ENCODE measurements around the gene FOXN3.

Gene FOXN3

DNA sequence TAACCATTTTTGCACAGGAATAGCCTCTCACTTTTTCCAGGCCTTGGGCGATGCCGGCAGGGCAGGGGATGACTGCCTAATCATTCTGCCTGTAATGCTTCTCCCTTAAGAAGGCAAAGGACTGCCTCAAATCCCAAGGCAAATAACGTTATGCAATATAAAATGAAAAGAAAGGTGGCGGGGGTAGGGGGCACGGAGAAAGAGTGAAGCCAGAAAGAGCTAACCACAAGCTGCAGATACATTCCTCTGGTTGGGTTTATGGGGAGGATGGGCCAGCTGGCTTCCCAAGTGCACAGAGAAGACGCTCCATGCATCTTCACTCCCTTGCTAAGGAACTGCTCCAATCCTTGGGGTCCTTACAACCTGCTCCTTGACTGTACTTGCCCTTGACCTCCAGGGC, 229.5 kb downstream of the FOXN3 start:
- no peak for DNase-seq

GRCh38 chr14:89186856-89187376, 230.1 kb downstream of the FOXN3 start:
- no peak for DNase-seq

GRCh38 chr14:89185919-89186855, 230.8 kb downstream of the FOXN3 start:
- DNase-seq = no peak

DNA sequence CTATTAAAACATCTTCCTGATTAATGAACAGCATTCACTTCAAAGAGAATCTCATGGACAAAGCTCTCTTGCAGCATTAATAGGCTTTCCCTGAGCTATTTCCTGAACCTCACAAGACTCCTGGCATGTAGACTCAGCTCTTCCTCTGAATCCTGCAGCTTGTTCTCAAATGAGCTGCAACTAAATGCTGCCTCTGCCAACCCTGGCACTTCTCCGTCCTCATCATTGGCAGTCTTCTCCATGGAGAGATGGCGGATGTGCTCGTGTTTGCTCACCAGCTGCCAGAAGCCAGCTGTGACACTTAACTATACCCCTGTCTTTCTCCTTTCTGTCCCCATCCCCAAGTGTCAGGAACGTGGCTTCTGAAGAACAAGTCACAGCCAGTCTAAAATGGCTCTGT, 232.1 kb downstream of the FOXN3 start:
- DNase-seq = no peak

GRCh38 chr14:89182326-89182725, 234.7 kb downstream of the FOXN3 start:
- no peak for DNase-seq

GRCh38 chr14:89180546-89180945, 236.5 kb downstream of the FOXN3 start:
- no peak for DNase-seq

DNA sequence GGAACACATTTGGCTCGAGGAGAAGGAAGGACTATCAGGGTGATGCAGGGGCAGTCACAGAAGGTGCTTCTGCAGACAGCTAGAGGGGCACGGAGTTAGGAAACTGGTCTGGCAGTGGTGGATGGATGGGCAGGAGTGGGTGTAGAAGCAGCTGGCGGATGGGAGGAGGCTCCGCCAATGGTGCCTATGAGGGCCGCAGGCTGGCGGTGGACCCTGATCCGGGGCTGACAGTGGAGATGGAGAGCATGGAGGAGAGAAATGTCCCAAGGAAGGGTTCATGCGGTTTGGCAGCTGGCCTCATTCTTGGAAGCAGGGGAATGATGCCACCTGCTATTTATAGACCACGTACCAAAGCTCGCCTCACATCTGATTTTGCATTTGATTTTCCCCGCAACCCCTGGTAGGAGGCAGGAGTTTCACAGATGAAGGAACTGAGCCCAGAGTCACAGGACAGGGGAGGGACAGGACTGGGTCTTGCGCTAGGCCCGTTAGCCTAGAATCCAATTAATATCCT, 237.1 kb downstream of the FOXN3 start:
- DNase-seq = no peak

- DNase-seq = no peak
Measured at GRCh38 chr14:89178800-89179535, 238.1 kb downstream of the FOXN3 start.

DNA sequence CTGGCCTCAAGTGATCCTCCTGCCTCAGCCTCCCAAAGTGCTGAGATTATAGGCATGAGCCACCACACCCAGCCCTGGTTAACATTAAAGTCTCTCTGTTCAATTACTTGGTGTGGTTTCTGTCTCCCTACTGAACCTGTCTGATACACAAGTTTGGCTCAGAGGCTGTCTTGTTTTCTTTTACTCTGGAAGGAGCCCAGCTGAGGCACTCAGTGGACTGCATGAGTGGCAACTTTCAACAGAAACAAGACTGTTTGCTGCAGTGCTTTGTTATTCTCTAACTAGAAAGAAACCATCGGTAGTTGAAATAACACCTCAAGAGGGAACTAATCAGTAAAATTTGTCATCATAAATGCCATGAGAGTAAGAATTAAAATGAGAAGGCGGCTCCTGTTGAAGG, 238.7 kb downstream of the FOXN3 start:
- DNase-seq = no peak

DNA sequence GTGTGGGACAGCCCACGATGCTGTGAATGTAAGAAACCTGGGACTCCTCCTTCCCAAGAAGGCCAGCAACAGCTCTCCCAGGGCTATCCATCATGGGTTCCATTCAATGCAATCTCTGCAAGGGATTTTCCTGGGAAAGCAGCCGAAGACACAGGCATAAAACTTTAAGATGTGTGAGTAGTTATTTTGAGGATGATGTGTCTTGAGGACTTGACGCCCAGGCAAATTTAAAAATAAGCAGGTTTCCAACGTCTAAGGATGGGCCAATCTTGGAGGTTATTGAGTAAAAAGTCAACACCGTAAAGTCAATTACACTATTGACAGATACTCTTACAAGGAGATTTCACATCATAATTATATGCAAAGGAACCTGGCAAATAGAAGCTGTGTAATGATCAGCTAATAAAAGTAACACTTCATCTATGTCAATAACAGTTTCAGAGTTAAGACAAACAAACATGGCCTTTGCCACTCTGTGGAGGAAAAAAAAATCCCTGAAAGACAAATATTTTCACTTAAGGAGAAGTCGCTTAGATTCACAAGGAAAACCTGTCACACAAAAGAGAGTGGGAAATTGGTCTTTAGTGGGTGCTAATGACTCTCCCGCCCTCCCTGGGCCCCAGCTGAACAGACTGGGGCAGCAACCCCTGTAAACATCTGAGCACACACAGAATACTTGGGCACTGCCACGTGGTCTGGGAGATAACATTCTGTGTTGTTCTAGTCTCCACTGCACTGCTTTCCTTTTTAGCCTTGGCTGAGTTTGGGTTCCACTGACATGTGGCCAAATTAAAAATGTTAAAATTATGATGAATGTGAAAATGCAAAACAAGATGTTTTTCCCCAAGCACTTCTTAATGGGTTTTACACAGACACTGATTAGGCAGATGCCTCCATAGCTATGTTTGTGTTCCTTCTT, 240.9 kb downstream of the FOXN3 start:
- no peak for DNase-seq

- no peak for DNase-seq
Measured at GRCh38 chr14:89171628-89172027, 245.4 kb downstream of the FOXN3 start.

- no peak for DNase-seq
Measured at GRCh38 chr14:89171168-89171567, 245.9 kb downstream of the FOXN3 start.

- DNase-seq = no peak
Measured at GRCh38 chr14:89167705-89168104, 249.3 kb downstream of the FOXN3 start.

DNA sequence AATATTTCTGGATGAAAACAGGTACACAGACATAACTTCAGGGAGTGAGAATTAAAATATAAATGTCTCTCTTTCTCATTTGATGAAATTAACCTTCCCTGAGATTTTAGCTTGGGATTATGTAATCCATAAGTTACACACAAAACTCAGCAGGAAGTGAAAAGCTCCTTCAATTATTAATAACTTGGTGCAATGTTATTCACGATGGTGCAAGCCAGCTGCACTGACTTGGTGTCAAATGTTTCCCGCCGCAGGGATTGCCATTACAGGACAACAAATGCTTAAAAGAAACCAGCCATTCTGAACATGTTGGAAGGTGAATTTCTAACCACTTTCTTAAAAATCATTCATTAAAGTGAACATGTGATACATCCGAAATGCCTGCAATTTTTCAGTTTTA, 250.4 kb downstream of the FOXN3 start:
- DNase-seq = no peak

DNA sequence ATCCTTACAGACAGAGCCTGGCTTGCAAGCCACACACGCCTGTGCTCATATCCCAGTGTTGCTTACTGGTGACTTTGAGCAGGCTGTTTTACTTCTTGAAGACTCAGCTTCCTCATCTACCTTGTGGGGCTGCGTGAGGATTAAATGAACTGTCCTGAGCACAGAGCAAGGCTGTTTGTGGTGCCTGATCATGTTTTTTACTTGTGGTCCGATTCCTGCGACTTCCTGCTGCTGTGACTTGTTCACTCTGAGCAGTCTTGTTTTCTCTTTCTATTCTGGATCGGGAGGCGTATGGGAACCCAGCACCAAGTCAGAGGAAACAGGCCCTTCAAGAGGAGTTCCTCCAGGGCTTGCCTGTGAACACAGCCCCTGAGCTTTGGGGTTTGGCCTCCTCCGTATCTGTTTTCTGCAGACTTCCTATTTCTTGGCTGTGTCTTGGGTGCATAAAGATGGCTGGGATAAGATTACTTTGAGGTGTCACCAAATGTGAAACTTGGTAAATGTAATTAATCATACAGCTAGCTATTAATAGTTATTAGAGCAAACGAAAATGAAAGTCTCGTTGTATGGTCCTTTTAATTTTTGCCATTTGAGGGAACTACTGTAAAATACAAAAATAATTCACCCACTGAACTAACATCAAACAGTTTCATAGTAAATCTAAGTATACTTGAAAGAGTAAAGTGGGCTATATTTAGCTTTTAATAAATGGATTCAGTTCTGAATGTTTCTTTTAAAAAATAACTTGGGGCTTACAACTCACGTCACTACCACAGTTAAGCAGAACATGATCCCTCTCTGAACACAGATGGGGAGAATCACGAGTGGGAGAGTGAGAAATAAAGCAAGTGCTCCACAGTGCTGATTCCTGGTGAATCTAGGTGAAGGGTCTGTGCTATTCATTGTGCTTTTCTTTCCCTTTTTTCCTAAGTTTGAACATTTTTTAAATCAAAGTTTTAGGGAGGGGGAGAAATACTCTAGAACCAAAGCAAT, 251.5 kb downstream of the FOXN3 start:
- no peak for DNase-seq

GRCh38 chr14:89164168-89165073, 252.6 kb downstream of the FOXN3 start:
- no peak for DNase-seq

DNA sequence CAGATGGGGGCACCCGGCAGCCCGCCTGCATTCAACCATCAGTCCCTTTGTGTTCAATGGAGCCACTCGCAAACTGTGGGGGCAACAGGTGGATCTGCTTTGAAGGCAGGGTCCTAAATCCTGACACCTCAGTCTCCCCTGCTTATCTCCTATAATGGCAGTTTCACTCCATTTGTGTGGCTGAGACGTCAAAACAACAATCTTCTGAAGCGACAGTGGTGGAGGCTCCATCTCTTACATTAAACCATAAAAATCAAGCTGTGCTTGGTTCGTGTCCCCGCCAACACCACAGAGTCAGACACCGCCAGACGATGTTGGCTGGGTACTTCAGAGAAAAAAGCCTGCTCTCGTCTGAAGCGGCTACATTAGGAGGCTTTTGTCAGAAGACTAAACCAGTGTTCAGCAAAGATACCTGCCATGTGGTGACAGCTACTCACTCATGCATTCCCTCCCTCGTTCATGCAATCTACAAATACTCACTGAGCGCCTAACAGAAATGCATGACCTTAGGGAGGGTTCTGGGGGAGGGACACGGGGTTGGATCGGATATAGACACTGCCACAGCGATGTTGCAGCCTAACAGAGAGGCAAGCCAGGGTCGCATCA, 253.9 kb downstream of the FOXN3 start:
- DNase-seq = no peak

DNA sequence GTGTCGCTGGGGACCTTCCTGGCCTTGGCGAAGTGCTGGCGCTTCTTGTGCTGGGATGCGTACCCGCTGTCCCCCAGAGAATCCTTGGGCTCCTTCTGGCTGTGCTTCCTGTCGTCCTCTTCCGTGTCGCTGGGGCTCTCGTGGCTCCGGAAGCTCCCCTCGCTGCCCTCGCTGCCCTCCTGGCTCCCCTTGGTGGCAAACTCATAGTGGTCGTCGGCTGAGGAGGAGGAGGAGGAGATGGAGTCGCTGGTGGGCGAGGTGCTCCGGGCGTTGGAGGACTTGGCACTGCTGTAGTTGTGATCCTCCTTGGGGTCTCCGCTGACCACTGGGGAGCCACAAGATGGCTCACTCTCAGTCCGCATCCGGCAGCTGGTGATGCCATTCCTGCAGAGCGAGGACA, 254.4 kb downstream of the FOXN3 start:
- no peak for DNase-seq

- no peak for DNase-seq
Measured at GRCh38 chr14:89160437-89160836, 256.6 kb downstream of the FOXN3 start.

- no peak for DNase-seq
Measured at GRCh38 chr14:89158701-89159100, 258.3 kb downstream of the FOXN3 start.

All from stimulated activated CD8-positive, alpha-beta memory T cell treated with anti-CD3 and anti-CD28 coated beads, Interleukin-4, amount 100 ng/mL, for 48 hours (primary cell).